ENCODE results near the gene OR51F1.

DNA sequence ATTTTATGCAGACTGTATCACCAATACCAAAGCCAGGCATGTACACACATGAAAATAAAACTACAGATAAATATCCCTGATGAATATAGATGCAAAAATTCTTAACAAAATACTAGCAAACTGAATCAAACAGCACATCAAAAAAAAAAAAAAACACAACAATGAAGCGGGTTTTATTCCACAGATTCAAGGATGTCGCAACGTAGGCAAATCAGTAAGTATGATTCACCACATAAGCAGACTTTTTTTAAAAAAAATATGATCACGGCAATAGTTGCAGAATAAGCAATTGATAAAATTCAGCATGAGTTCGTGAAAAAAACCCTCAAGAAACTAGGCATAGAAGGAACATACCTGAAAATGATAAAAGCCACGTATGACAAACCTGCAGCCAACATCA, 21.3 kb downstream of the OR51F1 start:
- TF ChIP-seq CTCF (IDR thresholded peaks at IDR 0.05; ENCODE audit: low read length): no peak
- no peak for TF ChIP-seq EZH2 (optimal IDR thresholded peaks at IDR 0.05; ENCODE audit: low read depth, low read length)
- TF ChIP-seq EZH2phosphoT487 (IDR thresholded peaks at IDR 0.05; ENCODE audit: low read length): no peak

Measured in MM.1S (cell line).